ENCODE measurements around the gene SP8.

- TF ChIP-seq GATA2 (IDR thresholded peaks at IDR 0.05; ENCODE audit: low read depth, low read length) (no peak), GATA3 (IDR thresholded peaks at IDR 0.05; ENCODE audit: low read depth, low read length) (no peak)
Observed at GRCh38 chr7:20828947-20829346, 42.3 kb upstream of the SP8 start.

All from SH-SY5Y (cell line).